GM21528 (cell line): ENCODE data around the gene MRGPRX3.

Experiments used
- ATAC-seq: cut with Tn5 transposase; IDR thresholded peaks from one replicate; pipeline ENCODE4 v1.9.1; 2021; ENCODE audit warnings: mild to moderate bottlenecking, moderate library complexity; ENCODE audit not compliant: unreplicated experiment, low FRiP score

MRGPRX3 gene

GRCh38 chr11:18151581-18151980, 19.2 kb downstream of the MRGPRX3 start:
- no peak for ATAC-seq

GRCh38 chr11:18168372-18168771, 36.0 kb downstream of the MRGPRX3 start:
- no peak for ATAC-seq

- ATAC-seq = no peak
Measured at GRCh38 chr11:18171377-18172000, 39.1 kb downstream of the MRGPRX3 start.

- no peak for ATAC-seq
Measured at GRCh38 chr11:18172666-18173065, 40.3 kb downstream of the MRGPRX3 start, which contains the start of gene MRGPRX4. MRGPRX4 (plus strand) TSS chr11:18172837; CDS start chr11:18173257, 420 bp downstream.

GRCh38 chr11:18173225-18173866, 41.0 kb downstream of the MRGPRX3 start:
- ATAC-seq = no peak
